Body of pancreas (tissue), 4 donors: ENCODE results near the gene OTUB2. TPM values are rescaled to one million over a fixed set of nuclear protein-coding genes. Genes with fewer than 3 reads are reported as not detected.

Experiments
- ATAC-seq: fragments of 150-250 bp; one replicate; pipeline ENCODE4 v1.9.1; 2016
- DNase-seq, 4 donors: peaks; one replicate each; pipeline ENCODE4 v3.0.0-alpha.2; 2019
- H3K27ac ChIP-seq, 4 donors: fragments of 200-600 bp; sonication (generic); 1 replicate in 3 of 4; 2 replicates in 1 of 4; pipeline versions ENCODE4 v1.5.1 to v1.6.1; 2016 to 2019; ENCODE audit warnings: mild to moderate bottlenecking in 1 of 4, mixed read lengths in 1 of 4, moderate library complexity in 1 of 4
- H3K27me3 ChIP-seq, 2 donors: fragments of 200-600 bp; sonication (generic); one replicate each; pipeline ENCODE4 v1.6.0; 2016; ENCODE audit warnings: mild to moderate bottlenecking in 1 of 2
- H3K36me3 ChIP-seq, 2 donors: fragments of 200-600 bp; sonication (generic); replicated peaks in 1 of 2; 2 replicates each; pipeline ENCODE4 v1.5.1; 2016; ENCODE audit warnings: low read depth in 2 of 2; ENCODE audit not compliant: insufficient read depth in 1 of 2
- H3K4me1 ChIP-seq: fragments of 200-600 bp; sonication (generic); one replicate; pipeline ENCODE4 v1.6.0; 2016
- H3K4me3 ChIP-seq, 2 donors: fragments of 200-600 bp; sonication (generic); 1 replicate in 1 of 2; 2 replicates in 1 of 2; pipeline ENCODE4 v1.5.1; 2016 to 2019
- H3K9me3 ChIP-seq, 3 donors: fragments of 200-600 bp; sonication (generic); 1 replicate in 2 of 3; 2 replicates in 1 of 3; pipeline ENCODE4 v1.5.1; 2016
- CTCF ChIP-seq, 7 experiments: fragments of 450-650 bp in 4 of 7; fragments of 200-600 bp in 3 of 7; sonication (generic) in 3 of 7; IDR thresholded peaks; one replicate each; pipeline ENCODE4 v1.5.1; 2016 to 2019; ENCODE audit warnings: antibody characterized with exemption in 7 of 7
- POLR2A ChIP-seq, 3 donors: fragments of 450-650 bp; IDR thresholded peaks; one replicate each; pipeline ENCODE4 v1.6.1; 2016; ENCODE audit warnings: antibody characterized with exemption in 3 of 3, mild to moderate bottlenecking in 2 of 3
- WGBS, 2 donors: methylation state at CpG; one replicate each; pipeline ENCODE4 v1.1.5; 2017; 5-methylcytosine and 5-hydroxymethylcytosine counted together
- intact Hi-C: fragments of 100-400 bp; cut with DNase I; formaldehyde crosslinking; loops from one replicate; pipeline ENCODE4 v1.15.1; 2023
- total RNA-seq, 2 donors: library from RNA; depleted of rRNA; stranded (reverse); fragments of >200 nt; gene quantifications; one replicate each; pipeline ENCODE4 v1.1.0, GENCODE V29; 2016

Gene OTUB2
- total RNA-seq, 2 donors from 2014 or later: 0.33 to 1.8 TPM

GRCh38 chr14:94026889-94027469, 839 bp downstream of the OTUB2 start:
- peaks cover 13% of the 10 kb centered on the region for H3K4me1 ChIP-seq
- intact Hi-C loops: no loop called here
- no peaks in the 10 kb centered on the region for H3K9me3 ChIP-seq
- H3K27ac ChIP-seq: no peak overlapping the region
- no peak for DNase-seq
- ATAC-seq: no peak
- no peaks in the 10 kb centered on the region for H3K27me3 ChIP-seq
- 42 to 79% methylated on average over 7 to 17 of the region's 17 CpGs for WGBS, 2 donors
- TF ChIP-seq CTCF (IDR thresholded peaks at IDR 0.05): no peak
- TF ChIP-seq POLR2A (IDR thresholded peaks at IDR 0.05): no peak
- H3K4me3 ChIP-seq: peak overlapping the region; percentile 26 to 69
- no peaks in the 10 kb centered on the region for H3K36me3 ChIP-seq

GRCh38 chr14:94027566-94028449, 1.7 kb downstream of the OTUB2 start:
- no peak for TF ChIP-seq POLR2A (IDR thresholded peaks at IDR 0.05)
- no peak for TF ChIP-seq CTCF (IDR thresholded peaks at IDR 0.05)
- Histone ChIP-seq H3K27ac (no peak overlapping the region), H3K27me3 (no peaks in the 10 kb centered on the region), H3K4me3 (no peak overlapping the region), H3K9me3 (no peaks in the 10 kb centered on the region), H3K36me3 (no peaks in the 10 kb centered on the region), H3K4me1 (peaks cover 13% of the 10 kb centered on the region)
- intact Hi-C loops: no loop called here
- no peak for ATAC-seq
- 82 to 94% methylated on average over 4 to 14 of the region's 14 CpGs for WGBS, 2 donors
- no peak for DNase-seq

GRCh38 chr14:94028450-94028826, 2.3 kb downstream of the OTUB2 start:
- peaks cover 13% of the 10 kb centered on the region for H3K4me1 ChIP-seq
- no peak overlapping the region for H3K27ac ChIP-seq
- DNase-seq (no peak), ATAC-seq (no peak)
- H3K36me3 ChIP-seq: no peaks in the 10 kb centered on the region
- WGBS, 2 donors: 75 to 83% methylated on average over 4 of the region's 4 CpGs
- intact Hi-C loops: no loop called here
- H3K9me3 ChIP-seq: no peaks in the 10 kb centered on the region
- H3K4me3 ChIP-seq: no peak overlapping the region
- TF ChIP-seq CTCF (IDR thresholded peaks at IDR 0.05) (no peak), POLR2A (IDR thresholded peaks at IDR 0.05) (no peak)
- no peaks in the 10 kb centered on the region for H3K27me3 ChIP-seq

GRCh38 chr14:94029265-94029664, 3.1 kb downstream of the OTUB2 start:
- ATAC-seq: no peak
- H3K27me3 ChIP-seq: no peaks in the 10 kb centered on the region
- WGBS, 2 donors: 69 to 86% methylated on average over 4 of the region's 4 CpGs
- no peak overlapping the region for H3K27ac ChIP-seq
- H3K4me3 ChIP-seq: no peak overlapping the region
- no peaks in the 10 kb centered on the region for H3K36me3 ChIP-seq
- peaks cover 13% of the 10 kb centered on the region for H3K4me1 ChIP-seq
- H3K9me3 ChIP-seq: no peaks in the 10 kb centered on the region
- DNase-seq: peak in 1 of 4 donors; percentile 31
- intact Hi-C loops: no loop called here
- TF ChIP-seq CTCF (IDR thresholded peaks at IDR 0.05) (no peak), POLR2A (IDR thresholded peaks at IDR 0.05) (no peak)
